K562 (cell line): ENCODE results near the gene TTC31. TPM values are rescaled to one million over a fixed set of nuclear protein-coding genes. Genes with fewer than 3 reads are reported as not detected.

Experiments
- BCL6 ChIP-seq: fragments of 250-450 bp; sonication (Bioruptor Pico); IDR thresholded peaks from 2 replicates; pipeline ENCODE4 v1.4.0; 2020
- BMI1 ChIP-seq: fragments of 150-350 bp; IDR thresholded peaks from 2 replicates; pipeline ENCODE4 v1.6.1; 2014; ENCODE audit warnings: low read length
- CBX3 ChIP-seq, 2 experiments: IDR thresholded peaks; 1 replicate in 1 of 2; 2 replicates in 1 of 2; pipeline ENCODE4 v1.6.1; 2012; ENCODE audit warnings: inconsistent platforms in 2 of 2, low read length in 2 of 2, borderline replicate concordance in 1 of 2, control low read depth in 1 of 2
- CREBBP ChIP-seq: IDR thresholded peaks from one replicate; pipeline ENCODE4 v1.6.1; 2012; ENCODE audit warnings: low read depth, mild to moderate bottlenecking, control low read depth, inconsistent platforms, low read length
- NFE2L1 ChIP-seq: fragments of 450-650 bp; IDR thresholded peaks from 2 replicates; pipeline ENCODE4 v1.6.1; 2016; ENCODE audit warnings: missing genetic modification characterization, low read depth, mild to moderate bottlenecking, missing compliant biosample characterization, moderate library complexity, borderline replicate concordance
- POLR2A ChIP-seq: fragments of 450-650 bp; conservative IDR thresholded peaks from 2 replicates; pipeline ENCODE4 v1.6.1; 2016
- RBM22 ChIP-seq: fragments of 200-400 bp; formaldehyde crosslinking; IDR thresholded peaks from 2 replicates; pipeline ENCODE4 v1.6.1; 2018; ENCODE audit warnings: low read length, low read depth; ENCODE audit not compliant: poor library complexity, severe bottlenecking
- RBM39 ChIP-seq: fragments of 200-400 bp; formaldehyde crosslinking; optimal IDR thresholded peaks from 2 replicates; pipeline ENCODE3; 2018; ENCODE audit warnings: low read depth, low read length
- SRSF1 ChIP-seq: fragments of 200-400 bp; formaldehyde crosslinking; IDR thresholded peaks from 2 replicates; pipeline ENCODE4 v1.6.1; 2017; ENCODE audit warnings: mild to moderate bottlenecking, low read depth, low read length, moderate library complexity
- TFAM ChIP-seq: fragments of 250-450 bp; sonication (Bioruptor Pico); conservative IDR thresholded peaks from 2 replicates; pipeline ENCODE4 v1.5.0; 2021; ENCODE audit warnings: mild to moderate bottlenecking, moderate library complexity
- THRAP3 ChIP-seq: fragments of 450-650 bp; IDR thresholded peaks from 2 replicates; pipeline ENCODE4 v1.6.1; 2016; ENCODE audit warnings: mild to moderate bottlenecking, inconsistent platforms, borderline replicate concordance
- ZFP36 ChIP-seq: fragments of 150-350 bp; IDR thresholded peaks from 2 replicates; pipeline ENCODE4 v1.6.1; 2018; ENCODE audit warnings: low read length, low read depth; ENCODE audit not compliant: partially characterized antibody
- ZKSCAN3 ChIP-seq: fragments of 250-450 bp; sonication (Bioruptor Pico); IDR thresholded peaks from 2 replicates; pipeline ENCODE4 v1.4.0; 2020
- ZNF282 ChIP-seq: sonication (generic); formaldehyde crosslinking; IDR thresholded peaks from 2 replicates; pipeline ENCODE4 v1.8.1; 2023; ENCODE audit warnings: missing genetic modification reagents
- ZNF408 ChIP-seq: fragments of 250-450 bp; sonication (Bioruptor Pico); IDR thresholded peaks from 2 replicates; pipeline ENCODE4 v1.4.0; 2020; ENCODE audit warnings: low read depth, mild to moderate bottlenecking, moderate library complexity
- ZNF444 ChIP-seq: fragments of 250-450 bp; sonication (Bioruptor Pico); IDR thresholded peaks from 2 replicates; pipeline ENCODE4 v1.4.0; 2020; ENCODE audit warnings: mild to moderate bottlenecking, moderate library complexity
- ZNF592 ChIP-seq: fragments of 450-650 bp; IDR thresholded peaks from 2 replicates; pipeline ENCODE4 v1.6.1; 2017; ENCODE audit warnings: antibody characterized with exemption, mild to moderate bottlenecking
- polyA plus RNA-seq, 8 experiments: library from polyadenylated mRNA; depleted of rRNA in 4 of 8; stranded (reverse) in 5 of 8; unstranded in 3 of 8; fragments of >200 nt; fragmentation: Nextera tagmentation in 2 of 8; fragmentation: Illumina TruSeq in 1 of 8; extraction: Ambion mirVana in 2 of 8; extraction: Trizol in 1 of 8; gene quantifications; 2 replicates each; pipeline versions ENCODE4 v1.2.1 to v1.2.3, GENCODE V29; 2011 to 2014; ENCODE audit warnings: inconsistent platforms in 1 of 8, missing spikeins in 1 of 8
- total RNA-seq, 7 experiments: library from RNA; depleted of rRNA in 6 of 7; stranded (reverse); fragments of >200 nt in 6 of 7; fragmentation: Illumina TruSeq in 2 of 7; extraction: Trizol in 2 of 7; gene quantifications; 2 replicates each; pipeline versions ENCODE4 v1.2.1 to v1.2.3, GENCODE V29; 2011 to 2021; ENCODE audit warnings: low replicate concordance in 1 of 7
- TF ChIP-seq, protein P1 (sequence below): sonication (generic); formaldehyde crosslinking; IDR thresholded peaks from 2 replicates; pipeline ENCODE4 v1.8.1; 2023; ENCODE audit warnings: mild to moderate bottlenecking, missing genetic modification reagents
- TF ChIP-seq, protein P2 (sequence below): sonication (generic); formaldehyde crosslinking; IDR thresholded peaks from 2 replicates; pipeline ENCODE4 v1.8.1; 2023; ENCODE audit warnings: mild to moderate bottlenecking, missing genetic modification reagents

The TTC31 gene
- total and polyA plus RNA-seq, 9 of the 15 experiments (the other 6 are each of a cell fraction or from before 2014, with no cell fraction given): 4.7 to 30.5 (median 15.9) TPM

DNA sequence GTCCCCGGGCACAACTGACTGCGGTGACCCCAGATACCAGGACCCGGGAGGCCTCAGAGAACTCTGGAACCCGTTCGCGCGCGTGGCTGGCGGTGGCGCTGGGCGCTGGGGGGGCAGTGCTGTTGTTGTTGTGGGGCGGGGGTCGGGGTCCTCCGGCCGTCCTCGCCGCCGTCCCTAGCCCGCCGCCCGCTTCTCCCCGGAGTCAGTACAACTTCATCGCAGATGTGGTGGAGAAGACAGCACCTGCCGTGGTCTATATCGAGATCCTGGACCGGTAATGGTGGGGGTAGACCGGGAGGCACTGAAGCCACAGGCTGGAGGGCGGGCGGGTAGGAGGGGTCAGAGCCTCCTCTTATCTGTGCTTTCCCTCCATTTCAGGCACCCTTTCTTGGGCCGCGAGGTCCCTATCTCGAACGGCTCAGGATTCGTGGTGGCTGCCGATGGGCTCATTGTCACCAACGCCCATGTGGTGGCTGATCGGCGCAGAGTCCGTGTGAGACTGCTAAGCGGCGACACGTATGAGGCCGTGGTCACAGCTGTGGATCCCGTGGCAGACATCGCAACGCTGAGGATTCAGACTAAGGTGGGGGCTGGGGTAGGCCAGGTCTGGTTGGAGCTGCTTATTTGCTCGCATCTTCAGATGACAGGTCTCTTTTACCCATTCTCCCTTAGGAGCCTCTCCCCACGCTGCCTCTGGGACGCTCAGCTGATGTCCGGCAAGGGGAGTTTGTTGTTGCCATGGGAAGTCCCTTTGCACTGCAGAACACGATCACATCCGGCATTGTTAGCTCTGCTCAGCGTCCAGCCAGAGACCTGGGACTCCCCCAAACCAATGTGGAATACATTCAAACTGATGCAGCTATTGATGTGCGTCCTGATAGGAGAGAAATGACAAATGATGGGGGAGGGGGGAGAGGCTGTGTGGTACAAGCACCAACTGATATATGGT is 47.6 kb downstream of the TTC31 start (continued):
- TF ChIP-seq, protein P1, sequence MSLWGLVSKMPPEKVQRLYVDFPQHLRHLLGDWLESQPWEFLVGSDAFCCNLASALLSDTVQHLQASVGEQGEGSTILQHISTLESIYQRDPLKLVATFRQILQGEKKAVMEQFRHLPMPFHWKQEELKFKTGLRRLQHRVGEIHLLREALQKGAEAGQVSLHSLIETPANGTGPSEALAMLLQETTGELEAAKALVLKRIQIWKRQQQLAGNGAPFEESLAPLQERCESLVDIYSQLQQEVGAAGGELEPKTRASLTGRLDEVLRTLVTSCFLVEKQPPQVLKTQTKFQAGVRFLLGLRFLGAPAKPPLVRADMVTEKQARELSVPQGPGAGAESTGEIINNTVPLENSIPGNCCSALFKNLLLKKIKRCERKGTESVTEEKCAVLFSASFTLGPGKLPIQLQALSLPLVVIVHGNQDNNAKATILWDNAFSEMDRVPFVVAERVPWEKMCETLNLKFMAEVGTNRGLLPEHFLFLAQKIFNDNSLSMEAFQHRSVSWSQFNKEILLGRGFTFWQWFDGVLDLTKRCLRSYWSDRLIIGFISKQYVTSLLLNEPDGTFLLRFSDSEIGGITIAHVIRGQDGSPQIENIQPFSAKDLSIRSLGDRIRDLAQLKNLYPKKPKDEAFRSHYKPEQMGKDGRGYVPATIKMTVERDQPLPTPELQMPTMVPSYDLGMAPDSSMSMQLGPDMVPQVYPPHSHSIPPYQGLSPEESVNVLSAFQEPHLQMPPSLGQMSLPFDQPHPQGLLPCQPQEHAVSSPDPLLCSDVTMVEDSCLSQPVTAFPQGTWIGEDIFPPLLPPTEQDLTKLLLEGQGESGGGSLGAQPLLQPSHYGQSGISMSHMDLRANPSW (CRISPR knock-in tag): no peak
- TF ChIP-seq BCL6 (CRISPR knock-in tag): no peak
- no peak for TF ChIP-seq BMI1
- TF ChIP-seq ZNF444 (CRISPR knock-in tag): no peak
- TF ChIP-seq RBM39: no peak
- no peak for TF ChIP-seq ZNF408
- no peak for TF ChIP-seq CREBBP
- TF ChIP-seq SRSF1: no peak
- peak; percentile 79 for TF ChIP-seq POLR2A
- peak; percentile 91 for TF ChIP-seq ZNF592
- TF ChIP-seq TFAM (CRISPR knock-in tag): no peak
- TF ChIP-seq ZKSCAN3 (CRISPR knock-in tag): no peak
- TF ChIP-seq ZFP36: peak; percentile 44
- TF ChIP-seq, protein P2, sequence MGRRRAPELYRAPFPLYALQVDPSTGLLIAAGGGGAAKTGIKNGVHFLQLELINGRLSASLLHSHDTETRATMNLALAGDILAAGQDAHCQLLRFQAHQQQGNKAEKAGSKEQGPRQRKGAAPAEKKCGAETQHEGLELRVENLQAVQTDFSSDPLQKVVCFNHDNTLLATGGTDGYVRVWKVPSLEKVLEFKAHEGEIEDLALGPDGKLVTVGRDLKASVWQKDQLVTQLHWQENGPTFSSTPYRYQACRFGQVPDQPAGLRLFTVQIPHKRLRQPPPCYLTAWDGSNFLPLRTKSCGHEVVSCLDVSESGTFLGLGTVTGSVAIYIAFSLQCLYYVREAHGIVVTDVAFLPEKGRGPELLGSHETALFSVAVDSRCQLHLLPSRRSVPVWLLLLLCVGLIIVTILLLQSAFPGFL (CRISPR knock-in tag): 0 out of 2 replicates have a peak, but pooled peaks have one; percentile 69
- TF ChIP-seq THRAP3: no peak
- no peak for TF ChIP-seq RBM22
- peak in 1 of 2 experiments; percentile 85; a peak in 1 of 3 replicates for TF ChIP-seq CBX3 (IDR thresholded peaks at IDR 0.05; ENCODE audit: borderline replicate concordance in 1 of 2, low read length in 2 of 2)
- TF ChIP-seq NFE2L1 (tag): no peak
- no peak for TF ChIP-seq ZNF282 (CRISPR knock-in tag)
